Mucosa of gallbladder (tissue), 1 donor: ENCODE results near the gene OSBPL5. TPM values are rescaled to one million over a fixed set of nuclear protein-coding genes. Genes with fewer than 3 reads are reported as not detected.

Experiments
- DNase-seq: peaks from one replicate; pipeline ENCODE4 v3.0.0-alpha.2; 2020; ENCODE audit warnings: low spot score
- total RNA-seq: library from RNA; stranded (reverse); gene quantifications from one replicate; pipeline ENCODE4 v1.2.1, GENCODE V29; 2021
- donor health status: DM: no; HTN: no; CAD: no.

OSBPL5 gene
- total RNA-seq, 1 donor from 2014 or later = 45.2 TPM

- no peak for DNase-seq
Observed at GRCh38 chr11:3148990-3149851, 15.9 kb downstream of the OSBPL5 start.

GRCh38 chr11:3148255-3148989 is 16.7 kb downstream of the OSBPL5 start:
- DNase-seq = no peak

- DNase-seq = no peak
Observed at GRCh38 chr11:3147626-3148025, 17.5 kb downstream of the OSBPL5 start.

- DNase-seq = no peak
Observed at GRCh38 chr11:3147257-3147619, 17.9 kb downstream of the OSBPL5 start.

GRCh38 chr11:3146612-3147256 is 18.4 kb downstream of the OSBPL5 start:
- no peak for DNase-seq

GRCh38 chr11:3145206-3145520 is 19.9 kb downstream of the OSBPL5 start:
- DNase-seq = no peak

- DNase-seq = no peak
Observed at GRCh38 chr11:3144296-3145205, 20.6 kb downstream of the OSBPL5 start.

GRCh38 chr11:3143136-3143880 is 21.8 kb downstream of the OSBPL5 start:
- DNase-seq = no peak

GRCh38 chr11:3140291-3140603 is 24.9 kb downstream of the OSBPL5 start:
- no peak for DNase-seq

GRCh38 chr11:3139481-3140290 is 25.4 kb downstream of the OSBPL5 start:
- DNase-seq = no peak

- no peak for DNase-seq
Observed at GRCh38 chr11:3139086-3139440, 26.0 kb downstream of the OSBPL5 start.

GRCh38 chr11:3138178-3139085 is 26.7 kb downstream of the OSBPL5 start:
- DNase-seq = no peak

- no peak for DNase-seq
Observed at GRCh38 chr11:3137486-3138177, 27.5 kb downstream of the OSBPL5 start.

- DNase-seq = no peak
Observed at GRCh38 chr11:3136546-3137455, 28.3 kb downstream of the OSBPL5 start.

GRCh38 chr11:3135481-3136440 is 29.3 kb downstream of the OSBPL5 start:
- no peak for DNase-seq
